GM18505 (cell line): ENCODE measurements around the gene COX6B2.

Experiments used
- ATAC-seq: cut with Tn5 transposase; IDR thresholded peaks from one replicate; pipeline ENCODE4 v1.9.1; 2021; ENCODE audit not compliant: unreplicated experiment
- POLR2A ChIP-seq: IDR thresholded peaks from 4 replicates; pipeline ENCODE4 v1.6.1; 2011; ENCODE audit warnings: borderline replicate concordance; ENCODE audit not compliant: insufficient read depth, insufficient read length; ENCODE audit errors: extremely low read depth

The COX6B2 gene

DNA sequence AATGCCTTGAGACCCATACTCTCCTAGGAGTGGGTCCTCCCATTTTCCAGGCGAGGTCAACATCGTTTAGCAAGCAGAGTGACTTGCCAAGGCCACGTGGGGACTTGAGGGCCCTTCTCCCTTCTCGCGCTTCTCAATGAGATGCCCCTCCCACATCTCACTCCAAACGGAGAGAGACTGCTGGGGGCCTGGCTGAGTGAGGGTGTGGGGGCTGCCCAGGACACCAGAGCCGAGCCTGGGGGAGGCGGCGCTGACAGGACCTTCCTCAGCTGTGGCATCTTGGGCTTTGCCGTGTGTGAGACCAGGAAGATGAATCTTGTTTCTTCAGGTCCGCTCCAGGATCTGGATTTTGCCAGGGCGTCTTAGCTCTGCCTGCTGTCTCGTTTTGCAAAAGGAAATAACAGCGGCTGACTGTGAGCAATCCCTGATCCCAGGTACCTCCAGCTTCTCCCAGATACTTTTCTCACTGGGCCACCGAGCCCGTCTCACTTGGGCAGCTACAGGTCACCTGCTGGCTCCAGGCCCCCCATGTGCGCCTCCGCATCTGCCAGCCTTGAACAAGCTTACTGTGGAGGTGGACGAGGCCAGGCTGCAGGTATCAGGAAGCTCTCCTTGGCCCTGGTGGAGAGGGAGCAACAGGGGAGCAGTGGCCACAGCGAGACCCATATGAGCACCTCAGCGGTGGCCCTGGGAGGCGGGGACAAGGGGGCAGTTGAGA is 6.0 kb downstream of the COX6B2 start:
- TF ChIP-seq POLR2A = no peak
- ATAC-seq = no peak

DNA sequence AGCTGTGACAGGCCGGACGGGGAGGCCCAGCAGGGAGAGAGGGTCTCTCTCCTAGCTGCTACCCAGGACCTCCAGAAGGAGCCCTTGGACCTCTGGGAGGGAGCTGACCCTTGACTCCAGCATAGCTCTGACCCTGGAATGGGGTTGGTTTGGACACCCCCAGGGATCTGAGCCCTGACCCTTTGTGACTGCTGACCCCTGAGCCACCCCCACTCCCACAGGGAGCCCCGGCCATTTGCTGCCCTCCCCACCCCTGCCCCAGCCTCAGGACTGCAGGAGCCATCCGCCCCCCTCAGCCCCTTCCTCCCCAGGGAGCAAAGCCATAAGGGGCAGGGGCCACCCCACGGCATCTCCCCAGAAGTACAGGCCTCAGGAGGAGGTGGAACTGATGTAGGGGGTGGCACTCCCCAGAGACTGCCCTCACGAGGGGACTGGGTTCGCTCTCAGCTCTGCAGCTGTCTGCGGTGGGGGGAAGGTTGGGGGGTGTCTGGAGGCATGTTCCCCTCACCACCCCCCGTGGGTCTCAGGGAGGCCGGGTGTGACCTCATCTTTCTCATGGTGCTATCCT is 7.0 kb downstream of the COX6B2 start:
- no peak for ATAC-seq
- no peak for TF ChIP-seq POLR2A

DNA sequence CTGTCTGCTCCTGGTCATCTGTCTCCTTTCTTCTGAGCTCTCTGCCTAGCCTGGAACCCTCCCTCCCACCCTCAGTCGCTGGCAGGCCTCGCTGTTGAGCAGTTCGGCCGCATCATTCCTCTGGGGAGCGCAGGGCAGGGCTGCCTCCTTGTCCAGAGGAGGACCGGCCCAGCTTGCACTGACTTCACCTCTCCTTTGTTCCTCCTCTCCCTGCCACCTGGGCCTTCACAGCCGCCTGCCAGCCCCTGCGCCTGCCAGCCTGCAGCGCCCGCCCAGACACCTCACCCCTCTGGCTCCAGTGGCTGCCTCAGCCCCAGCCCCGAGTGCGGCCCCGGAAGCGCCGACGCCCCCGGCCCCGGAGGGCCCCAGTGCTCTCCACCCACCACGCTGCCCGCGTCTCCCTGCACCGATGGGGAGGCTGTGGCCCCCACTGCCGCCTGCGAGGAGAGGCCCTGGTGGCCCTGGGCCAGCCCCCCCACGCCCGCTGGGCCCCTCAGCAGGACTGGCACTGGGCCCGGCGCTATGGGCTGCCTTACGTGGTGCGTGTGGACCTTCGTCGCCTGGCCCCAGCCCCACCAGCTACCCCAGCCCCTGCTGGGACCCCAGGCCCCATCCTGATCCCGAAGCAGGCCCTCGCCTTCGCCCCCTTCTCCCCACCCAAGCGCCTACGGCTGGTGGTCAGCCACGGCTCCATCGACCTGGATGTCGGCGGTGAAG is 7.6 kb downstream of the COX6B2 start:
- ATAC-seq = no peak
- TF ChIP-seq POLR2A = no peak

DNA sequence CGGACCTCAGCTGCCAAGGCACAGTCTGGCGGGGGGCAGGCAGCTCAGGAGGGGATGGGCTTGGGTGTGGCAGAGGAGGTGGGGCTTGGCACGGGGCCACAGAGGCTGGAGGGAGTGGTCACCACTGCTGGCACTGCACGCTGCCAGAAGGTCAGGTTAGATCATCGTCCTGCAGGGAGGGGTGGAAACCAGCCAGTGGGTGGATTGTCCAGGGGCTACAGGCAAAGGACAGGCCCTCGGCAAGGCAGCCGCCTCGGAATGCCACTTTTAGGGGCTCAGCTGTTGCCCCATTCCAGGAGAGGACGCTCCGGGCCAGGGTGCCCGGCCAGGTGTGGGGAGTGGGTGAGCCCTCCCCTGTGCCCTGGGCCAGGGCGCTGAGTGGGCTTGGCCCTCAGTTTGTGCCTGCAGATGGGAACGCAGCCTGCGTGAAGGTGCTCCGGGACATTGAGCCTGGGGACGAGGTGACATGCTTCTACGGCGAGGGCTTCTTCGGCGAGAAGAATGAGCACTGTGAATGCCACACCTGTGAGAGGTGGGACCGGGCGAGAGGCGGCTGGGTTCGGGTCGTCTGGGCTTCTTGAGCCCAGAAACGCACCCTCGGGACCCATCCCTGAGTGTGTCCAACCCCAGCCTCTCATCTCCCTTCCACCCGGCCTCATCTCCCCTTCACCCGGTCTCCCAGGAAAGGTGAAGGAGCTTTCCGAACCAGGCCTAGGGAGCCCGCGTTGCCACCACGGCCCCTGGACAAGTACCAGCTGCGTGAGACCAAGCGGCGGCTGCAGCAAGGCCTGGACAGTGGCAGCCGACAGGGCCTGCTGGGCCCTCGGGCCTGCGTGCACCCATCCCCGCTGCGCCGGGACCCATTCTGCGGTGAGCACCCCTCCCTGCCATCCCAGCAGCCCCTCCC is 8.4 kb downstream of the COX6B2 start:
- no peak for ATAC-seq
- TF ChIP-seq POLR2A = no peak

DNA sequence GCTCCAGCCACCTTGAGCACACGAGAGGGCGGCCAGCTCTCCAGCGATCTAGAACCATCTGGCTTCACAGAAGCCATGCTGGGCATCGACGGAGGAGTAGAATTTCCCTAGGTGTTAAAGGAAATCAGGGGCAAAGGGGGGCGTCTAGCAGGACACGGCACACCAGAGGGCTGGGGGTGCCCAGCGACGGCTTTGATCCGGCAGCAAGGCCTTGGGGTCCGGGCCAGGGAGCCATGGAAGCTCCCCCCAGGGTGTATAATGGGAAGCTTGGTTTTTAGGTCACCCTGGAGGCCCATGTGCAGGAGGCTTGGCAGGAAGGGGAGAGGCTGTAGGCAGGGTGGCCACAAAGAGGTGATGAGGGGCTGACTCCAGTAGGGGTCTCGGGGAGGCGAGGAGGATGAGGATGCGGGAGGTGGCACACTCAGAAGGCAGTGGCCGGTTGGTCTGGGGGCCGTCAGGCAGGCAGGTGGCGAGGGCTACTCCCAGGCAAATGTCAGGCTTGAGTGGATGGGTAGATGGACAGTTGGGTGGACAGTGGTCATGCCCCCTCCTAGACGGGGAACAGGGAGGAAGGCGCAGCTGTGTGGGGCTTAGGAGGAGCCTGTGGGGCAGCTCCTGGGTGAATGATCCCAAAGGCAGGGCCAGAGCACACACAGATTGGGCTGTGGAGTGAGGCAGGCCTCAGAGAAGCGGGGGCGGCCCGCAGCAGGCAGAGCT is 9.3 kb downstream of the COX6B2 start:
- TF ChIP-seq POLR2A = no peak
- no peak for ATAC-seq

DNA sequence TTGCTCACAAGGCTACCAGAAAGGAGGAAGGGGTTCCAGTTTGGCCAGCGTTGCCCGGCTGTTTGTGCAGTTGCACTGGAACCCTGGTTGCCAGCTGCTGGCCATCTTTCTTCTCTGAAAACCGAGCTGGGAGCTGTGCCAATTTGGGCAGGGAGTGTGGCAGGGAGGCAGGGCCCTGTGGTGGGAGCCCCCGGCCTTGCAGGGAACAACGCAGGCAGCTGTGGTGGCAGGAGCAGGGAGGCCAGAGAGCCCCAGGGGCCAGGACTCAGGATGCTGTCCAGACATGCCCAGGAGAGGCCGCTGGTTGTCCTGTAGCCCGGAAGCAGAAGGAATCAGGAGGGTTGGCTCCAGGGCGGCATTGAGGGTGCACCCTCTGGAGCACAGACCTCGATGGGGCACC is 10.1 kb downstream of the COX6B2 start:
- no peak for ATAC-seq

DNA sequence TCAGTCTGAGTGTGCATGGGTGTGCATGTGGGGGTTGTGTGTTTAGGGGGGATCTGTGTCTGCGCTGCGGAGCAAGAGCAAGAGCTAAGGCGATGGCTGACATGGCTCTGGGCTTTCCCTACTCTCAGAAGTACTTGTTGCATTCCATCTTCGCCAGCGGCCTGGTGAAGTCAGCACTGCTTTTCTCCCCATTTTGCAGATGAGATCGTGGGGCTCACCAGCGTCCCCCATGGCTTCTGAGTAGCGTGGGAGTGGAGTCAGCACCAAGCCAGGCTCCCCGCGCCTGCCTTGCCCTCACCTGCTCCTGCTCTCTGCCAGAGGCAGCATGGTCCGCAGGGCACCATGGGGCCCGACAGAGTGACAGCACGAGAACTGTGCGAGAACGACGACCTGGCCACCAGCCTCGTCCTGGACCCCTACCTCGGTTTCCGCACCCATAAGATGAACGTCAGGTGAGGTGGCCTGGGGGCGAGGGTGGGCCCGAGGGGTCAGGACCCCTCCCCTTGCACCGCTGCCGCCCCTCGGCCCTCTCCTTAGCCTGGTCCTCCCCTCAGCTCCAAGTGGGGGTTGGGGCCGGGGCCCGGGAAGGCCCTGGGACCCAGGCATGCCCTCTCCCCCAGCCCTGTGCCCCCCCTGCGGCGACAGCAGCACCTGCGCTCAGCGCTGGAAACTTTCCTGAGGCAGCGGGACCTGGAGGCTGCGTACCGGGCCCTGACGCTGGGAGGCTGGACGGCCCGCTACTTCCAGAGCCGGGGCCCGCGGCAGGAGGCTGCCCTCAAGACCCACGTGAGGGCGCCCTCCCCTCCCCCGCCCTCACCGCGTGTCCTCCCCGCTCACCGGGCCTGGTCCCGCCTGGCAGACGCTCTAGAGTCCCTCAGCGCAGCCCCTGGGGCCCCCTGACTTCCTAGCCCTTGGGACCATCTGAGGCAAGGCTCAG is 12.7 kb downstream of the COX6B2 start:
- ATAC-seq = no peak
- TF ChIP-seq POLR2A = no peak

More for the DNA sequence above, 10.1 kb downstream of the COX6B2 start:
- no peak for TF ChIP-seq POLR2A

DNA sequence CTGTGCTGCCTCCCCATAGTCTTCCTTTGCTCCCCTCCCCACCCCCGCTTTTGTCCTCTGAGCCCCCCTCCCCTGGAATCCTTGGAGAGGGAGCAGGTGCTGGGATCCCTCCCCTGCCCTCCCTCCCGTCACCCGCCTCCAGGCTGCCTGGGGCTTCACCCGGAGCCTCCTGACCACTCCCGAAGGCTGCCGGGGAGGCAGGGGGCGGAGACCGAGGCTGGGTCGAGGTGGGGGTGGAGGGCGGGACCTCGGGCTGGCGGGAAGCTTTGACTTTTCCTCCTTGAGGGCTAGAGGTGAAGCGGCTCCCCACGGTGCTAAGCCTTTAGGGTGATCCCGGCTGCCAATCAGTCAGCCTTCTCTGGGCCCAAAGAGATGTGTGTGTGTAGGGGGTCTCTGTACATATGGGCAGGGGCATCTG is 13.3 kb downstream of the COX6B2 start:
- TF ChIP-seq POLR2A = no peak
- no peak for ATAC-seq

DNA sequence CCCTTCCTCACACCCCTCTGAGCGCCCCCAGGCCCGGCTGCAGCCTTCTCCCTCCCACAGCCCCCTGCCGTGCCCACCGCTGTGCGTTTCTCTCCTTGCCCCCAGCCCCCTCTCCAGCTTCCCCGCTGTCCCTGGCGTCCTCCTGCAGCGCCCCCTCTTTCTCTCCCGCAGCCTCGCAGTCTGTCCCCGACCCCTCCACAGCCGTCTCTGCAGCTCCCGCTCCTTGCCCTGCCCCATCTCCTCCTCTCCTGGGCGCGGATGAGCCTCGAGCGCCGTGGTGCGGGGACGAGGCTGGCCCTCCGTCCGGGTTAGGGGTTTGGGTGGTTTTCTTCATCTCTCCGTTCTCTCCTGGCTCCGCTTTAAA is 13.8 kb downstream of the COX6B2 start:
- no peak for ATAC-seq
- TF ChIP-seq POLR2A = no peak

DNA sequence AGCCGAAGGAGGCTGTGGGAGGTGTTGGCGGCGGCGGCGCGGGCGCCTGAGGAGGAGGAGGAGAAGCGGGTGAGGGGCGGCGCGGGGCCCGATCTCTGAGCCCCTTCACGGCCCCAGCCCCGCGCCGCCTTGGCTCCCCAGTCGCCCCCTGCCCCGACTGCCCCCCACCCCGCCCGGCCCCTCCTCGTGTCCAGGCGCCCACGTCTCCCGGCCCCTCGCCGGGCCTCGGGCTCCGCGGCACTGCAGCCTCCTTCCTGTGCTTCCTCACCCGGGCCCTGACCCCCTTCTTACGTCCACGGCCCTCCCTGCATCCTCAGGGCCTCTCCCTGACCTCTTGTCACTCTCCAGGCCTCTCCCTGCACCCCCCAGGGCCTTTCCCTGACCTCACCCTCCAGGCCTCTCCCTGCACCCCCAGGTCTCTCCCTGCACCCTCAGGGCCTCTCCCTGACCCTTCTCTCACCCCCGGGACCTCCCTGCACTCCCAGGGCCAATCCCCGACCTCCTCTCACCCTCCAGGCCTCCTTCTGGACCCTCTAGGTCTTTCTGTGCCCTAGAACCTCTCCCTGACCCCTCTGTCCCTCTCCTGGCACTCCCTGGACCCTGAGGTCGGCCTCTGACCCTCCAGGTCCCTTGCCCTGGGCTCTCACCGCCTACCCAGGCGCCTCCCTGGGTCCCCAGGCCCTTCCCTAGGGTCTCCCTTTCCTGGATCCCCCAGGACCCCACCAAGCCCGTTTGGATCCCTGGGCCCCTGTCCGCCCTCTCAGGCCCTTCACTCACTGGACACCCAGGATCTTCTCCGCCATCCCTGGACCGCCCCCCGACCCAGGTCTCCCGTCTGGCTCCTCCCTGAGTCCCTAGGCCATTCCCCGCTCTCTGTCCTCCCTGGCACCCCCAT is 14.4 kb downstream of the COX6B2 start:
- peak; percentile 71 for TF ChIP-seq POLR2A
- peak; percentile 1 for ATAC-seq

DNA sequence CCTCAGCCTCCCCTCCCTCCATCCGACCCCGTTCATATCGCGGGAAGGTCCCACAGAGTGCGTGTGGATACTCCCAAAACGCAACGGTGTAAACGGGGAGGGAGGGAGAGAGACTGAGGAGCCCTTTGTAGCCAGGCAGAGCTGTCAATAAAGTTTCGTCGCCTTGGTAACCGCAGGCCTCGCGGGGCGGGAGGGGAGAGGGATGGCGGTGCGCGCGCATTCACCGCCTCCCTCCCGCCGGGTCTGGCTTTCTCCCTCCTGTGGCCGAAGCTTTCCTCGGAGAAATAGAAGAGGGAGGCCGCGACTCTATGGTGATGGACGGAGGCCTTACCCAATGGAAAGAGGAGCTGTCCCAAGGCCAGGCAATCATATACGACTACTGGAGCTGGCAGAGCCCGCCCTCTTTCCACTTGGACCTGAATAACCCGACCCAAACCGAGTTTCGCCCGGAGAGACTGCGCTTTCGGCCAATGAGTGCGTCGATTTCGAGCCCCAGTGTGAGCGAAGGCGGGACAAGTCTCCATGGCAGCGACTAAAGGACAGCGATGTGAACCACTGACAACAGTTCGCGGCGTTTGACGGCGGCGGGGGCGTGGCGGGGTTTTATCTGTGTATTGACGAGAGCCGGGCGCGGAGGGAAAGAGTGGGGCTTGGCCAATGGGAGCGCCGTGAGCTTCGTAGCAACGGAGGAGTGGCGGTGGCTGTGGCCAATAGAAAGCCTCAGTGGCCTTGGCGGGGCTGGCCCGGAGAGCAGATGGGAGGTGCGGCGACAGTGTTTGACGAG is 15.2 kb downstream of the COX6B2 start, which contains the start of gene KMT5C:
KMT5C (plus strand) TSS at position 772 of the 784 bp plus-strand sequence. CDS start 2,061 bp downstream, outside the sequence.
- no peak for TF ChIP-seq POLR2A
- ATAC-seq = peak; percentile 78
